GM12891 (cell line): ENCODE measurements around the gene PRG3.

Source experiments
- POLR2A ChIP-seq: IDR thresholded peaks from 2 replicates; pipeline ENCODE4 v1.6.1; 2011; ENCODE audit warnings: low read depth, low read length, control low read depth
- POLR2AphosphoS5 ChIP-seq: IDR thresholded peaks from 2 replicates; pipeline ENCODE4 v1.6.1; 2011; ENCODE audit warnings: low read depth, low read length, control low read depth

- TF ChIP-seq POLR2AphosphoS5 = no peak
- TF ChIP-seq POLR2A = no peak
These were observed 33.6 kb downstream of the PRG3 start for GRCh38 chr11:57347336-57347735.
